HT-29 (cell line): Measurements from ENCODE around the gene MAOB. TPM values are rescaled to one million over a fixed set of nuclear protein-coding genes. Genes with fewer than 3 reads are reported as not detected.
"Not testable (repeated sequence)": the region's sequence is repeated elsewhere in the genome, so short reads cannot be mapped to it uniquely, and the experiment has no call there.

ENCODE experiments used
- DNase-seq: peaks from one replicate; pipeline ENCODE4 v3.0.0-alpha.2; 2015; ENCODE audit warnings: low spot score
- total RNA-seq: library from RNA; depleted of rRNA; stranded (reverse); fragments of >200 nt; shearing (Covaris generic); gene quantifications from 2 replicates; pipeline ENCODE4 v1.2.3, GENCODE V29; 2014; rRNA removed

The MAOB gene
- total RNA-seq: 1.1 and 1.7 TPM in 2 replicates

- peak; percentile 8 for DNase-seq
Observed at GRCh38 chrX:43882294-43882681, at the start of gene MAOB. Gene MAOB, minus strand, starts transcription at chrX:43882450. Its CDS starts 151 bp downstream, at chrX:43882299.

- not testable (repeated sequence) for DNase-seq
Observed at GRCh38 chrX:43922032-43922431, 39.8 kb upstream of the MAOB start.

GRCh38 chrX:43910772-43911171 is 28.5 kb upstream of the MAOB start:
- not testable (repeated sequence) for DNase-seq

- DNase-seq: no peak
Observed at GRCh38 chrX:43910012-43910411, 27.8 kb upstream of the MAOB start.

GRCh38 chrX:43909141-43909540 is 26.9 kb upstream of the MAOB start:
- no peak for DNase-seq

GRCh38 chrX:43899878-43900815 is 17.9 kb upstream of the MAOB start:
- DNase-seq: no peak

GRCh38 chrX:43898406-43899035 is 16.3 kb upstream of the MAOB start:
- no peak for DNase-seq

GRCh38 chrX:43897290-43897689 is 15.0 kb upstream of the MAOB start:
- DNase-seq: no peak

GRCh38 chrX:43892336-43892870 is 10.2 kb upstream of the MAOB start:
- no peak for DNase-seq

- DNase-seq: no peak
Observed at GRCh38 chrX:43885617-43886016, 3.4 kb upstream of the MAOB start.

GRCh38 chrX:43881410-43882293 is 598 bp downstream of the MAOB start:
- DNase-seq: no peak

- DNase-seq: no peak
Observed at GRCh38 chrX:43880425-43880824, 1.8 kb downstream of the MAOB start.

GRCh38 chrX:43878906-43879526 is 3.2 kb downstream of the MAOB start:
- DNase-seq: no peak

- DNase-seq: no peak
Observed at GRCh38 chrX:43876680-43877079, 5.6 kb downstream of the MAOB start.

GRCh38 chrX:43870758-43871419 is 11.4 kb downstream of the MAOB start:
- DNase-seq: no peak

- DNase-seq: no peak
Observed at GRCh38 chrX:43870011-43870410, 12.2 kb downstream of the MAOB start.

GRCh38 chrX:43868791-43869190 is 13.5 kb downstream of the MAOB start:
- DNase-seq: no peak

- no peak for DNase-seq
Observed at GRCh38 chrX:43866423-43866822, 15.8 kb downstream of the MAOB start.

GRCh38 chrX:43865791-43866190 is 16.5 kb downstream of the MAOB start:
- no peak for DNase-seq

- no peak for DNase-seq
Observed at GRCh38 chrX:43862434-43862833, 19.8 kb downstream of the MAOB start.

GRCh38 chrX:43861750-43862149 is 20.5 kb downstream of the MAOB start:
- DNase-seq: peak; percentile 52
